ENCODE measurements around the gene PSMC5. TPM values are rescaled to one million over a fixed set of nuclear protein-coding genes. Genes with fewer than 3 reads are reported as not detected.

Gene PSMC5
- polyA plus RNA-seq, 1 experiment = 220 TPM

- CTCF ChIA-PET = no interaction called here
Observed at GRCh38 chr17:63836811-63837210, 9.6 kb downstream of the PSMC5 start.

DNA sequence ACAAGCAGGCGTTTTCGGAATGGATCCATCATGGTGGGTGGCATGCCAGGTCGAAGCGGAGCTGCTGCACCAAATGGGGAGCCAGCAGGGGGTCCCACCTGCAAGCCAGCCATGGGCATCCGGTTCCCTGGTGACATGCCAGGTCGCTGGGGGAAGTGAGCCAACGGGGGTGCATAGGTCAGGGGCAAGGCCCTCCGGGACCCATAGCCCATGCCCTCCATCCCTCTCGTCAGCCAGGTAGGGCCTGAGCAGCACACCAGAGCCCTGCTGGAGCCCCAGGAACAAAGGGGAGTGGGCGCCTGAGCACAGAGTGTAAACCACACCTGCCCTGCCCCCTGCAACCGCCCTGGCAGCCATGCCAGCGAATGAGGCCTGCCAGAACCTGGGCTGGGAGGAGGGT lies 10.2 kb downstream of the PSMC5 start:
- H3K27ac ChIP-seq (ENCODE audit: low read depth, low read length) = no peak overlapping the region
- DNase-seq (ENCODE audit: low read depth, low spot score) = no peak
- ChIA-PET POLR2A (interaction anchor here (1.2 kb wide), 1 partner anchor 64 kb away, joined by 4 read pairs; the partner anchor contains the start of genes CCDC47 and DDX42), CTCF (no interaction called here)
- H3K4me3 ChIP-seq (ENCODE audit: low read depth, low read length) = no peak overlapping the region
- TF ChIP-seq CTCF (IDR thresholded peaks at IDR 0.05; ENCODE audit: low read depth, low read length) = no peak
- H3K9me3 ChIP-seq (ENCODE audit: control insufficient read depth, insufficient read depth, low read length) = no peaks in the 10 kb centered on the region; the same call in 1 of the 2 replicates
- no peaks in the 10 kb centered on the region for H3K27me3 ChIP-seq (ENCODE audit: control insufficient read depth, insufficient read depth, low read length)

More at GRCh38 chr17:63836811-63837210, 9.6 kb downstream of the PSMC5 start:
- Histone ChIP-seq H3K9me3 (ENCODE audit: control insufficient read depth, insufficient read depth, low read length) (no peaks in the 10 kb centered on the region; the same call in 1 of the 2 replicates), H3K27ac (ENCODE audit: low read depth, low read length) (no peak overlapping the region), H3K27me3 (ENCODE audit: control insufficient read depth, insufficient read depth, low read length) (no peaks in the 10 kb centered on the region), H3K4me3 (ENCODE audit: low read depth, low read length) (no peak overlapping the region)
- POLR2A ChIA-PET = no interaction called here
- TF ChIP-seq CTCF (IDR thresholded peaks at IDR 0.05; ENCODE audit: low read depth, low read length) = no peak
- no peak for DNase-seq (ENCODE audit: low read depth, low spot score)

DNA sequence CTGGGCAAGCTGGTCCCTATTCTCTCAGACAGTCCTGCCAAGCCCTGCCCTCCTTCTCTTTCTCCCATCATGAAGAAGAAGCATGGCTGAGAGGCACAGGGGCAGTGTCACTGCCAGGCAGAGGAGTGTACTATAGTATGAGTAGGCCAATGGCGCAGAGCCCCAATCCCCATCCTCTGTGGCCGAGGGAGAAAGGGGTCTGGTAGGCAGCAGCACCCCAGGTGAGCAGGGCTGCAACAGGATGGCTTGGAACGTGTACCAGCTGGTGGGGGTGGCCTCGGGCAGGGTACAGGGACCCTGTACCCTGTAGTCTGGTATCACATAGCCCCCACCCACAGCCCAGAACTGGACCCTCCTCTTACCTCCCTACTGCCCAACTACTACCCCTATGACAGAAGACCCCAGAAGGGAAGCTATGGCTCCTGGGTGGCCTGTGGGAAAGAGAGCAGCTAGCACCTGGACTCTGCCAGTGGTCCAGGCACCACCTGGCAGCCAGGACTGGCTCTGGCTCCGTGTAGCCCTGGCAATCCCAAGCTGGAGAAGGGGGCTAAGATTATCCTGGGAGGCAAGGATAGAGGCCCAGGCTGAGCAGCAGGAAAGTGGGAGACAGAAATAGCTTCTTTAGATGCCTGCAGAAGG lies 10.8 kb downstream of the PSMC5 start:
- Histone ChIP-seq H3K4me3 (ENCODE audit: low read depth, low read length) (no peak overlapping the region), H3K27ac (ENCODE audit: low read depth, low read length) (peak overlapping the region; percentile 11), H3K27me3 (ENCODE audit: control insufficient read depth, insufficient read depth, low read length) (no peaks in the 10 kb centered on the region), H3K9me3 (ENCODE audit: control insufficient read depth, insufficient read depth, low read length) (no peaks in the 10 kb centered on the region; the same call in 1 of the 2 replicates)
- ChIA-PET POLR2A (interaction anchor here (1.2 kb wide), 1 partner anchor 65 kb away, joined by 4 read pairs; the partner anchor contains the start of genes CCDC47 and DDX42), CTCF (no interaction called here)
- no peak for TF ChIP-seq CTCF (IDR thresholded peaks at IDR 0.05; ENCODE audit: low read depth, low read length)
- DNase-seq (ENCODE audit: low read depth, low spot score) = no peak

DNA sequence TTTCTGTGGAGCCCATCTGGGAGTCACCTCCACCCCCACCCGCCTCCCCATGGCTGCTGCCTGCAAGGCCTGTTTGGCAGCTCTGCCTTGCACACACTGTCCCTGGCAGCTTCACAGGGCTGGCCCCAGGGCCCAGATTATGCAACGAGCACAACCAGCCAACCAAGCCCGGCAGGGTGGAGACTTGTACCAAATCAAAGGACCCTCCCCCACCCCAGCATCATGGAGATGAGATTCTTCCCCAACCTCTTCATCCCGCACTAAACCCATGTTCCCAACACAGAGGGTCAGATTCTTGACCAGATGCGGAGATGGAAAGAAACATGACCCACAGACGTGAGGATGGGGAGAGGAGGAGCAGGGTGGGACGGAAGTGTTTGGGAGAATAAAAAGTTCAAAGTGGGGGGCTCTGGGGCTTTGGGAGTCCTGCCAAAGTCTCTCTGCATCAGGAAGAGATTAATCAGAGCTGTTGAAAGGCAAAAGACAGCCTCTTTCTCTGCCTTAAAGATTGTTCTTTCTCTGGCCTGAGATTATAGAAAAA lies 11.5 kb downstream of the PSMC5 start:
- ChIA-PET POLR2A (interaction anchor here (1.2 kb wide), 1 partner anchor 65 kb away, joined by 4 read pairs; the partner anchor contains the start of genes CCDC47 and DDX42), CTCF (no interaction called here)
- TF ChIP-seq CTCF (IDR thresholded peaks at IDR 0.05; ENCODE audit: low read depth, low read length) = no peak
- peak overlapping the region; percentile 61 for H3K27ac ChIP-seq (ENCODE audit: low read depth, low read length)
- no peaks in the 10 kb centered on the region; the same call in 1 of the 2 replicates for H3K9me3 ChIP-seq (ENCODE audit: control insufficient read depth, insufficient read depth, low read length)
- no peaks in the 10 kb centered on the region for H3K27me3 ChIP-seq (ENCODE audit: control insufficient read depth, insufficient read depth, low read length)
- no peak for DNase-seq (ENCODE audit: low read depth, low spot score)
- no peak overlapping the region for H3K4me3 ChIP-seq (ENCODE audit: low read depth, low read length)

Measured in AG04450 (cell line).